ENCODE results near the gene TSPEAR.
A peak's percentile ranks its signal among the peaks of the same experiment; 100 is the strongest.

Gene TSPEAR

DNA sequence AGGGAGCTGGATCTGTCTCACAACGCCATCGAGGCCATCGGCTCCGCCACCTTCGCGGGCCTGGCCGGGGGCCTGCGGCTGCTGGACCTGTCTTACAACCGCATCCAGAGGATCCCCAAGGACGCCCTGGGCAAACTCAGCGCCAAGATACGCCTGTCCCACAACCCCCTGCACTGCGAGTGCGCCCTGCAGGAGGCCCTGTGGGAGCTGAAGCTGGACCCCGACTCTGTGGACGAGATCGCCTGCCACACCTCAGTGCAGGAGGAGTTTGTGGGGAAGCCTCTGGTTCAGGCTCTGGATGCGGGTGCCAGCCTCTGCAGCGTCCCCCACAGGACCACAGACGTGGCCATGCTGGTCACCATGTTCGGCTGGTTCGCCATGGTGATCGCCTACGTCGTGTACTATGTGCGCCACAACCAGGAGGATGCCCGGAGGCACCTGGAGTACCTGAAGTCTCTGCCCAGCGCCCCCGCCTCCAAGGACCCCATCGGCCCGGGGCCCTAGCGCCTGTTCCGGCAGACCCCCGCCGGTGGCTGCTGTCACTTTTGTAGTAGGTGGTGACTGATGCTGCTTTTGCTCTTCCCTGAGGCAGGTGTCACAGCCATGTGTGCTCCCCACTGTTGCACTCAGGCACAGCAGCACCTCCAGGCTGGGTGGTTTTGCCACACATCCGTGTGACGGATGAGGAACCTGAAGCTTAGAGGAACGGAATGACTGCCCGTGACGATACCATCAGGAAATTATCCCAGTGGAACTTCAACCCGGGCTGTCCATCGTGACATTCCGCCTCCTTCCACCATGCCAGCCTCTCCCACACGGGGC lies 254.2 kb downstream of the TSPEAR start:
- Mint-ChIP-seq H3K36me3 (ENCODE audit: low read depth) (no peaks in the 10 kb centered on the region), H3K4me3 (peak overlapping the region; percentile 71), H3K9me3 (peaks cover 17% of the 10 kb centered on the region), H3K27me3 (ENCODE audit: low read depth) (peaks cover 12% of the 10 kb centered on the region), H3K27ac (no peak overlapping the region), H3K4me1 (ENCODE audit: low read depth) (peaks cover 3% of the 10 kb centered on the region)
- DNase-seq (ENCODE audit: low spot score) = no peak

DNA sequence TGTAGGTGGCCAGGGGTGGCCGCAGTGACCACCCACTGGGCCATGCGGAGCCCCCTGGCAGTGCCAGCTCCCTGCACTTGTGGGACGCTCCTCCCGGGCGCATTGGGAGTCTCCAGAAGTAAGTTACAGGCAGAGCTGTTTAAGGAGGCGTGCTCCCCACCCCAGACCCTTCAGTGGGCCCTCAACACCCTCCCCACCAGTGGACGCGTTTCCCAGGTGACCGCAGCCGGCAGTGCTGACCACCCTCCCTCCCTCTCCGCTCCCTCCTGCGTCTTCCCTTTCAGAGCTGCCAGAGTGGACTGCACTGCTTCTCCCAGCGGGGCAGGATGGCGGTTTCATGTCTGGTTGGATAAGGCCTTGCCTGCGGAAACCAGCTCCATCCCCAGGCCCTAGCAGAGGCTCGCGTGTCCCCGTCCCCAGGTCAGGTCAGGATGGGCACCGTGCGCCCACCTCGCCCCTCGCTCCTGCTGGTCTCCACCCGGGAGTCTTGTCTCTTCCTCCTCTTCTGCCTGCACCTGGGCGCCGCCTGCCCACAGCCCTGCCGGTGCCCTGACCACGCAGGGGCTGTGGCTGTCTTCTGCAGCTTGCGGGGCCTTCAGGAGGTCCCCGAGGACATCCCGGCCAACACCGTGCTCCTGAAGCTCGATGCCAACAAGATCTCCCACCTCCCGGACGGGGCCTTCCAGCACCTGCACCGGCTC lies 255.0 kb downstream of the TSPEAR start:
- H3K36me3 Mint-ChIP-seq (ENCODE audit: low read depth) = no peaks in the 10 kb centered on the region
- H3K27ac Mint-ChIP-seq = peak overlapping the region; percentile 7

GRCh38 chr21:44455524-44456213 lies 255.7 kb downstream of the TSPEAR start:
- peaks cover 3% of the 10 kb centered on the region for H3K4me1 Mint-ChIP-seq (ENCODE audit: low read depth)
- DNase-seq (ENCODE audit: low spot score) = peak; percentile 19
- peaks cover 24% of the 10 kb centered on the region for H3K9me3 Mint-ChIP-seq
- peak overlapping the region; percentile 73 for H3K4me3 Mint-ChIP-seq
- no peaks in the 10 kb centered on the region for H3K36me3 Mint-ChIP-seq (ENCODE audit: low read depth)
- peak overlapping the region; percentile 41 for H3K27ac Mint-ChIP-seq
- peaks cover 23% of the 10 kb centered on the region for H3K27me3 Mint-ChIP-seq (ENCODE audit: low read depth)

More for the DNA sequence above, 255.0 kb downstream of the TSPEAR start:
- DNase-seq (ENCODE audit: low spot score) = no peak
- Mint-ChIP-seq H3K27me3 (ENCODE audit: low read depth) (peaks cover 19% of the 10 kb centered on the region), H3K4me1 (ENCODE audit: low read depth) (peaks cover 3% of the 10 kb centered on the region), H3K4me3 (peak overlapping the region; percentile 71), H3K9me3 (peaks cover 24% of the 10 kb centered on the region)

DNA sequence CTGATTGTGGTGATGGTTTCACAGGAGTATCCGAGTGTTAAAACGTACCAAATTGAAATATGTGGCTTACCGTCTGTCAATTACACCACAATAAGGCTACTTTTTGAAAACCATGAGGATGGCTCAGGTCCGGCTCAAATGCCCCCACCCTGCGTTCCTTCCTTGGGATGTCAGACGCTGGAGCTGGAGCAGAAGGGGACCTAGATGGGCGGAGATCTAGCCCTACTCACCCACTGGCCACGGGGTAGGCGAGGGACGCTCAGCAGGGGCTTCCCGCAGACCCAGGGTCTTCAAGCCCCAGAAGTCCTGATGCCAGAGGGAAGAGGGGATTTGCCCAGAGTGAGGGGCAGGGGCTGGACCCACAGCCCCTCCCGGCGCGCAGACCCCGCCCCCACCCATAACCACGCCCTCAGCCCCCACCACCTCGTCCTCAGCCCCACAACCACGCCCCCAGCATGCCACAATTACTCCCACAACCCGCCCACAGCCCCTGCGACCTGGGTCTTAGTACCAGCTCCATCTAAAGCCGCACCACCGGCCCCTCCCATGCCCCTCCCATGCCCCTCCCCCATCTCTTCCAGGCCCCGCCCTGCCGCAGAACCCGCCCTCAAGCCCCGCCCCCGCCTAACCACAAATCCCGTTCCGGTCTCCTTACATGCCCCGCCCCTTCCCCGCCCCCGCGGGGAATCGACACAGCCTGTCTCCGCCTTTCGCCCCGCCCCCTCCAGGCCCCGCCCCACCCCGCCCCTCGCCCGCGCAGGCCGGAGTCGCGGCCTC lies 256.4 kb downstream of the TSPEAR start, which contains the start of gene LRRC3:
Gene LRRC3 (plus strand): TSS at position 764 of the 777 bp plus-strand sequence. CDS start 1,135 bp downstream, outside the sequence.
- H3K36me3 Mint-ChIP-seq (ENCODE audit: low read depth) = no peaks in the 10 kb centered on the region
- H3K9me3 Mint-ChIP-seq = peaks cover 24% of the 10 kb centered on the region
- peak; percentile 60 for DNase-seq (ENCODE audit: low spot score)
- peak within 1 kb of the TSS; percentile 73 for H3K4me3 Mint-ChIP-seq
- peaks cover 23% of the 10 kb centered on the region for H3K27me3 Mint-ChIP-seq (ENCODE audit: low read depth)
- peak within 1 kb of the TSS; percentile 41 for H3K27ac Mint-ChIP-seq
- H3K4me1 Mint-ChIP-seq (ENCODE audit: low read depth) = peaks cover 3% of the 10 kb centered on the region

DNA sequence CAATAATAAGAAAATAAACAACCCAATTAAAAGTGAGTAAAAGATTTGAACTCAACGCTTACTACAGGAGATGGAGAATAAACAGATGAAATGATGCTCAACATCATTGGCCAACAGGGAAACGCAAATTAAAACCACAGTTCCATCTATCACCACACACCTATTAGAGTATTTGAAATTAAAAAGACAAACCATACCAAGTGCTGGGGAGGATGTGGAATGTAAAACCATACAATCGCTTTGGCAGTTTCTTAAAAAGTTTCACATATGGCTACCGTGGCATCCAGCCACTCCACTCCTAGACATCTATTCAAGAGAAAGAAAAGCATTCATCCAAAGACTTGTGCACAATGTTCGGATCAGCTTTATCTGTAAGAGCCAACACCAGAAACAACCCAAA lies 257.3 kb downstream of the TSPEAR start:
- Mint-ChIP-seq H3K9me3 (peaks cover 24% of the 10 kb centered on the region), H3K36me3 (ENCODE audit: low read depth) (no peaks in the 10 kb centered on the region), H3K27ac (no peak overlapping the region), H3K4me1 (ENCODE audit: low read depth) (peaks cover 3% of the 10 kb centered on the region), H3K4me3 (peak overlapping the region; percentile 48), H3K27me3 (ENCODE audit: low read depth) (peaks cover 23% of the 10 kb centered on the region)
- DNase-seq (ENCODE audit: low spot score) = no peak

DNA sequence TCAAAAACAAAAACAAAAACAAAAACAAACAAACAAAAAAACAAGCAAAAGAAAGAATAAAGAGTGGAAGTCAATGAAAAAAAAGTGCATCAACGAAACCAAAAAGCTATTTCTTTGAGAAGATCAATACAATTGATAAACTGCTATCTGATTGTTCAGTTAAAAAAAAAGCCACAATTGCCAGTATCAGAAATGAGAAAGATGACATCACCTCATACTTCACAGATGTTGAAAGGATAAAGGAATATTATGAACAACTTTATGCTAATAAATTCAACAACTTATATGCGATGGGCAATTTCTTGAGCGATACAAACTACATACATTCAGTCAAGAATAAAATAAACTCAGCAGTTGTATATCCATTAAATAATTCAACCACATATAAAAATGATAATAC lies 258.3 kb downstream of the TSPEAR start:
- peaks cover 23% of the 10 kb centered on the region for H3K27me3 Mint-ChIP-seq (ENCODE audit: low read depth)
- no peak overlapping the region for H3K4me3 Mint-ChIP-seq
- no peak for DNase-seq (ENCODE audit: low spot score)
- H3K36me3 Mint-ChIP-seq (ENCODE audit: low read depth) = no peaks in the 10 kb centered on the region
- H3K4me1 Mint-ChIP-seq (ENCODE audit: low read depth) = peaks cover 3% of the 10 kb centered on the region
- peaks cover 24% of the 10 kb centered on the region for H3K9me3 Mint-ChIP-seq
- H3K27ac Mint-ChIP-seq = no peak overlapping the region

GRCh38 chr21:44450999-44451398 lies 260.4 kb downstream of the TSPEAR start:
- Mint-ChIP-seq H3K9me3 (peaks cover 24% of the 10 kb centered on the region), H3K27ac (no peak overlapping the region), H3K27me3 (ENCODE audit: low read depth) (peaks cover 23% of the 10 kb centered on the region), H3K36me3 (ENCODE audit: low read depth) (no peaks in the 10 kb centered on the region), H3K4me1 (ENCODE audit: low read depth) (peaks cover 3% of the 10 kb centered on the region), H3K4me3 (no peak overlapping the region)
- no peak for DNase-seq (ENCODE audit: low spot score)

DNA sequence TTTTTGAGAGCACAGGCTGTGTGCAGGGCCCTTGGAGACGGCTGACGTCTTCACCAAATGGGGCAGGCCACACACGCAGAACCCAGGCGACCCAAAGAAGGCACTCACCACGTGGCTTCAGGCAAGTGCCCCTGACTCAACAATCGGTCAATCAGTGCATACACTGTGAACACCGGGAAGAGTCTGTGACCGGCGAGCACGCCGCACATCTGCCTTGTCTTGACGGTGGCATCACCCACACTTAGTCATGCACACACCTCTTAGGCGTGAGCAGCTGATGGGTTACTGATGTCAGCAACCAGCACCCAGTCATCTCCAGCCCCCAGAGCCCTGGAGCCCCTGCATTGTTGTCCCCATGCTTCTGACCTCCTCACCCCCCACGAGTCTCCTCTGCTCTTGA lies 261.0 kb downstream of the TSPEAR start:
- H3K9me3 Mint-ChIP-seq = peaks cover 24% of the 10 kb centered on the region
- DNase-seq (ENCODE audit: low spot score) = no peak
- H3K4me1 Mint-ChIP-seq (ENCODE audit: low read depth) = peaks cover 3% of the 10 kb centered on the region
- H3K27me3 Mint-ChIP-seq (ENCODE audit: low read depth) = peaks cover 23% of the 10 kb centered on the region
- H3K27ac Mint-ChIP-seq = no peak overlapping the region
- no peak overlapping the region for H3K4me3 Mint-ChIP-seq
- no peaks in the 10 kb centered on the region for H3K36me3 Mint-ChIP-seq (ENCODE audit: low read depth)

DNA sequence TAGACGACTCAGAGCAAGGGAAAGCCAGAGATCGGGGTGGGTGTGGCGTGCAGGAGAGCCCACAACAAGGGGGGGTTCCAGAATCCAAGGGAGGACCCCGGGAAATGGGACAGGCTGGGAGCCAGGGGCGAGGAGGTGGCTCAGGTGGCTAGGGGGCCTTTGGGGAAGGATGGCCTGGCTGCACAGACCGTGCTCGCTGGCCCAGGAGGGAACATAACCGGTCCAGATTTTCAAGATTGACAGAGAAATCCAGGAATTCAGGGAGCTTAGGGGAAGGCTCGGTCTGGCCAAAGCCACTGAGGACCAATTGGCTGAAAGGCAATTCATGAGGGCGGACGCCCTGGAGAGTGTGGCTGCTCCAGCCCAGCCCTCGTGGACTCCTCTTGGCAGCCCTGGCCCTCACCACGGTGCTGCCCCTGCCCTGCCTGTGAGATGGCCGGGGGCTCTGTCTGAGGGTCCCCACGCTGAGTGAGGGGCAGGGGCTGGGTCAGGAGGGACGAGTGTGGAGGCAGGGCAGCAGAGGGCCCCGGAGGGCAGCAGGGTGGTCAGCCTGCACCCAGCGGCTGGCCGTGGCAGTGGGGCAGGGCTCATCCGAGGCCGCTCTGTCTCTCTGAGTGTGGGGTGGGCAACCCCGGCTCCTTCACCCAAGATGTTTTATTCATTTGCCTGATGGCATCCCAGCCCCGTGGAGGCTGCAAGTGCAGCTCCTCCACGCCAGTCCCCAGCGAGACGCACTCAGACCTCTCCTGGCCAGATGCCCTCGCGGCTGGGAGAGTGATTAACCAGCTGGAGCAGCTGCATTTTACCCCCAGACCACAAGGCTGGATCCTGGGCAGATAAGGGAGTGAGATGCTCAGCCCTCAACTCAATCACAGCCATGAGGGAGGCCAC lies 261.7 kb downstream of the TSPEAR start:
- Mint-ChIP-seq H3K27ac (no peak overlapping the region), H3K36me3 (ENCODE audit: low read depth) (no peaks in the 10 kb centered on the region), H3K27me3 (ENCODE audit: low read depth) (peaks cover 23% of the 10 kb centered on the region), H3K4me3 (no peak overlapping the region), H3K9me3 (peaks cover 24% of the 10 kb centered on the region), H3K4me1 (ENCODE audit: low read depth) (peaks cover 3% of the 10 kb centered on the region)
- DNase-seq (ENCODE audit: low spot score) = no peak

DNA sequence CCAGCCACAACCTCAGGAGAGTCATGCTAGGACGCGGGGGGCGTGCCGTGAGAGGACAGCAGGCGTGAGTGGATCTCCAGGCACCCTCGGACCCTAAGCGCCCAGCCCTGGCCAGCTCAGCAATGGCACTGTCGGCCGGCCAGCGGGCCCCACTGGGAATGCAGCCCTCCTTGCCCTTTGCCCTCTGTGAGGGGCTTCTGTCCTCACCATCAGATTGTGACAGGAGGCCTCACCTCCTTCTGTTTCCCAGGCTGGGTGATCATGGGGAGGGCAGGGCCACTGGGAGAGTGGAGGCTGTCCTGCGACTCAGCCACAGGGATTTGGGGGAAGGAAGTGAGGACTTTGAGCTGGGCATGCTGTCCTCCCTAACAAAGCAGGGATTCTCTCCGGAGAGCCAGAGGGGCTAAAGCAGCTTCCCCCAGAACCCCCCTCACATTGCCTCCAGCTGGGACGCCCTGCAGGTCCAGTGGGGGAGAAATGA lies 262.7 kb downstream of the TSPEAR start:
- DNase-seq (ENCODE audit: low spot score) = no peak
- no peaks in the 10 kb centered on the region for H3K36me3 Mint-ChIP-seq (ENCODE audit: low read depth)
- H3K27ac Mint-ChIP-seq = no peak overlapping the region
- peaks cover 18% of the 10 kb centered on the region for H3K27me3 Mint-ChIP-seq (ENCODE audit: low read depth)
- H3K4me3 Mint-ChIP-seq = no peak overlapping the region
- peaks cover 3% of the 10 kb centered on the region for H3K4me1 Mint-ChIP-seq (ENCODE audit: low read depth)
- peaks cover 15% of the 10 kb centered on the region for H3K9me3 Mint-ChIP-seq

Measured in T-helper 2 cell treated with Interferon-gamma antibody and Interleukin-4, amounts not matched to agents 5 μg/mL and 100 μg/mL, for 36 hours (primary cell).